Measurements from ENCODE around the gene UNC5C.

Gene UNC5C

GRCh38 chr4:95522682-95523530 lies 25.9 kb downstream of the UNC5C start:
- DNase-seq (ENCODE audit: low spot score), result no peak

GRCh38 chr4:95517576-95518345 lies 31.0 kb downstream of the UNC5C start:
- DNase-seq (ENCODE audit: low spot score), result no peak

- DNase-seq (ENCODE audit: low spot score), result no peak
These were observed 32.2 kb downstream of the UNC5C start for GRCh38 chr4:95516528-95517017.

- no peak for DNase-seq (ENCODE audit: low spot score)
These were observed 33.2 kb downstream of the UNC5C start for GRCh38 chr4:95515589-95515988.

GRCh38 chr4:95513022-95513421 lies 35.8 kb downstream of the UNC5C start:
- DNase-seq (ENCODE audit: low spot score), result no peak

GRCh38 chr4:95511477-95511876 lies 37.3 kb downstream of the UNC5C start:
- no peak for DNase-seq (ENCODE audit: low spot score)

GRCh38 chr4:95510877-95511276 lies 37.9 kb downstream of the UNC5C start:
- DNase-seq (ENCODE audit: low spot score), result no peak

GRCh38 chr4:95510145-95510544 lies 38.6 kb downstream of the UNC5C start:
- peak; percentile 34 for DNase-seq (ENCODE audit: low spot score)

GRCh38 chr4:95508421-95508820 lies 40.4 kb downstream of the UNC5C start:
- no peak for DNase-seq (ENCODE audit: low spot score)

- no peak for DNase-seq (ENCODE audit: low spot score)
These were observed 41.2 kb downstream of the UNC5C start for GRCh38 chr4:95507561-95507960.

- no peak for DNase-seq (ENCODE audit: low spot score)
These were observed 41.6 kb downstream of the UNC5C start for GRCh38 chr4:95507147-95507546.

GRCh38 chr4:95506264-95506663 lies 42.5 kb downstream of the UNC5C start:
- DNase-seq (ENCODE audit: low spot score), result no peak

- no peak for DNase-seq (ENCODE audit: low spot score)
These were observed 43.0 kb downstream of the UNC5C start for GRCh38 chr4:95505799-95506198.

GRCh38 chr4:95505151-95505550 lies 43.6 kb downstream of the UNC5C start:
- no peak for DNase-seq (ENCODE audit: low spot score)

GRCh38 chr4:95504501-95504900 lies 44.3 kb downstream of the UNC5C start:
- DNase-seq (ENCODE audit: low spot score), result no peak

GRCh38 chr4:95500361-95500760 lies 48.4 kb downstream of the UNC5C start:
- no peak for DNase-seq (ENCODE audit: low spot score)

- DNase-seq (ENCODE audit: low spot score), result no peak
These were observed 49.5 kb downstream of the UNC5C start for GRCh38 chr4:95499291-95499696.

GRCh38 chr4:95494186-95494585 lies 54.6 kb downstream of the UNC5C start:
- no peak for DNase-seq (ENCODE audit: low spot score)

- no peak for DNase-seq (ENCODE audit: low spot score)
These were observed 70.1 kb downstream of the UNC5C start for GRCh38 chr4:95478679-95479078.

GRCh38 chr4:95476121-95476520 lies 72.7 kb downstream of the UNC5C start:
- DNase-seq (ENCODE audit: low spot score), result no peak

GRCh38 chr4:95472534-95472933 lies 76.2 kb downstream of the UNC5C start:
- no peak for DNase-seq (ENCODE audit: low spot score)

GRCh38 chr4:95470622-95471021 lies 78.2 kb downstream of the UNC5C start:
- DNase-seq (ENCODE audit: low spot score), result no peak

GRCh38 chr4:95469617-95470016 lies 79.2 kb downstream of the UNC5C start:
- DNase-seq (ENCODE audit: low spot score), result no peak
